ENCODE measurements around the gene LDLRAD3. TPM values are rescaled to one million over a fixed set of nuclear protein-coding genes. Genes with fewer than 3 reads are reported as not detected.

LDLRAD3 gene
- total and polyA plus RNA-seq, 9 donors, result 14.5 to 32.4 (median 17.2) TPM

GRCh38 chr11:36218283-36218921 lies 274.5 kb downstream of the LDLRAD3 start:
- no peaks in the 10 kb centered on the region for H3K27me3 ChIP-seq
- no peaks in the 10 kb centered on the region for H3K4me1 ChIP-seq (ENCODE audit: insufficient read depth)
- whole genome bisulfite sequencing, 3 donors, result 96 to 97% (median 97%) methylated on average over 4 of the region's 4 CpGs
- no peaks in the 10 kb centered on the region for H3K9me3 ChIP-seq
- TF ChIP-seq EP300 (IDR thresholded peaks at IDR 0.05), result no peak
- TF ChIP-seq POLR2A (IDR thresholded peaks at IDR 0.05), result no peak
- no peak for TF ChIP-seq CTCF (IDR thresholded peaks at IDR 0.05)
- H3K4me3 ChIP-seq, result no peak overlapping the region
- no peak overlapping the region for H3K27ac ChIP-seq
- DNase-seq, result no peak
- no peaks in the 10 kb centered on the region for H3K36me3 ChIP-seq
- intact Hi-C loops (cut with DNase I), result no loop called here

- Histone ChIP-seq H3K4me3 (no peak overlapping the region), H3K27me3 (no peaks in the 10 kb centered on the region), H3K36me3 (no peaks in the 10 kb centered on the region), H3K4me1 (ENCODE audit: insufficient read depth) (no peaks in the 10 kb centered on the region), H3K27ac (no peak overlapping the region), H3K9me3 (no peaks in the 10 kb centered on the region)
- no peak for TF ChIP-seq POLR2A (IDR thresholded peaks at IDR 0.05)
- no peak for TF ChIP-seq CTCF (IDR thresholded peaks at IDR 0.05)
- no peak for TF ChIP-seq EP300 (IDR thresholded peaks at IDR 0.05)
- DNase-seq, result no peak
- intact Hi-C loops (cut with DNase I), result no loop called here
These were observed 276.1 kb downstream of the LDLRAD3 start for GRCh38 chr11:36219996-36220395.

GRCh38 chr11:36222831-36223635 lies 279.2 kb downstream of the LDLRAD3 start:
- intact Hi-C loops (cut with DNase I), result no loop called here
- TF ChIP-seq POLR2A (IDR thresholded peaks at IDR 0.05) (no peak), CTCF (IDR thresholded peaks at IDR 0.05) (no peak), EP300 (IDR thresholded peaks at IDR 0.05) (no peak)
- H3K27me3 ChIP-seq, result no peaks in the 10 kb centered on the region
- WGBS, 3 donors, result 66 to 82% (median 79%) methylated on average over 14 of the region's 14 CpGs
- no peaks in the 10 kb centered on the region for H3K9me3 ChIP-seq
- H3K27ac ChIP-seq, result no peak overlapping the region
- no peaks in the 10 kb centered on the region for H3K4me1 ChIP-seq (ENCODE audit: insufficient read depth)
- DNase-seq, result no peak
- no peaks in the 10 kb centered on the region for H3K36me3 ChIP-seq
- H3K4me3 ChIP-seq, result no peak overlapping the region

- no peak overlapping the region for H3K4me3 ChIP-seq
- intact Hi-C loops (cut with DNase I), result no loop called here
- no peaks in the 10 kb centered on the region for H3K4me1 ChIP-seq (ENCODE audit: insufficient read depth)
- H3K27me3 ChIP-seq, result no peaks in the 10 kb centered on the region
- no peak overlapping the region for H3K27ac ChIP-seq
- no peak for DNase-seq
- no peaks in the 10 kb centered on the region for H3K9me3 ChIP-seq
- TF ChIP-seq CTCF (IDR thresholded peaks at IDR 0.05), result no peak
- no peak for TF ChIP-seq EP300 (IDR thresholded peaks at IDR 0.05)
- TF ChIP-seq POLR2A (IDR thresholded peaks at IDR 0.05), result no peak
- 67 to 73% (median 71%) methylated on average over 5 of the region's 5 CpGs for WGBS, 3 donors
- H3K36me3 ChIP-seq, result no peaks in the 10 kb centered on the region
These were observed 280.5 kb downstream of the LDLRAD3 start for GRCh38 chr11:36224209-36224882.

Measured in ovary (tissue), 9 donors.